GM18517 (cell line): ENCODE data around the gene ANKRD16.

Source experiments
- ATAC-seq: cut with Tn5 transposase; IDR thresholded peaks from one replicate; pipeline ENCODE4 v1.9.1; 2021; ENCODE audit warnings: mild to moderate bottlenecking, moderate library complexity; ENCODE audit not compliant: unreplicated experiment

The ANKRD16 gene

GRCh38 chr10:5904227-5904626 is 14.5 kb upstream of the ANKRD16 start:
- ATAC-seq: peak; percentile 98

- no peak for ATAC-seq
Measured at GRCh38 chr10:5903563-5903962, 13.9 kb upstream of the ANKRD16 start.

GRCh38 chr10:5902511-5903274 is 13.0 kb upstream of the ANKRD16 start:
- no peak for ATAC-seq

- ATAC-seq: no peak
Measured at GRCh38 chr10:5900247-5900646, 10.6 kb upstream of the ANKRD16 start.

- no peak for ATAC-seq
Measured at GRCh38 chr10:5898163-5898562, 8.5 kb upstream of the ANKRD16 start.

GRCh38 chr10:5897504-5897903 is 7.8 kb upstream of the ANKRD16 start:
- no peak for ATAC-seq

- no peak for ATAC-seq
Measured at GRCh38 chr10:5897053-5897340, 7.3 kb upstream of the ANKRD16 start.

GRCh38 chr10:5896208-5897052 is 6.7 kb upstream of the ANKRD16 start:
- no peak for ATAC-seq

- peak; percentile 68 for ATAC-seq
Measured at GRCh38 chr10:5895804-5896203, 6.1 kb upstream of the ANKRD16 start.

- no peak for ATAC-seq
Measured at GRCh38 chr10:5895365-5895764, 5.7 kb upstream of the ANKRD16 start.

- ATAC-seq: no peak
Measured at GRCh38 chr10:5894873-5895272, 5.2 kb upstream of the ANKRD16 start.

GRCh38 chr10:5894403-5894802 is 4.7 kb upstream of the ANKRD16 start:
- ATAC-seq: no peak

- ATAC-seq: no peak
Measured at GRCh38 chr10:5893321-5893720, 3.6 kb upstream of the ANKRD16 start.

GRCh38 chr10:5892007-5892406 is 2.3 kb upstream of the ANKRD16 start:
- ATAC-seq: no peak

- no peak for ATAC-seq
Measured at GRCh38 chr10:5891009-5891408, 1.3 kb upstream of the ANKRD16 start.

- peak; percentile 1 for ATAC-seq
Measured at GRCh38 chr10:5890452-5890915, 791 bp upstream of the ANKRD16 start.

- ATAC-seq: peak; percentile 17
Measured at GRCh38 chr10:5888843-5889623, 660 bp downstream of the ANKRD16 start.

GRCh38 chr10:5888351-5888750 is 1.3 kb downstream of the ANKRD16 start:
- ATAC-seq: no peak

GRCh38 chr10:5887641-5888040 is 2.1 kb downstream of the ANKRD16 start:
- no peak for ATAC-seq

GRCh38 chr10:5887029-5887428 is 2.7 kb downstream of the ANKRD16 start:
- no peak for ATAC-seq

- no peak for ATAC-seq
Measured at GRCh38 chr10:5885619-5886018, 4.1 kb downstream of the ANKRD16 start.
